NB4 (cell line): ENCODE results near the gene DPY19L1.
"Not testable (repeated sequence)": the region's sequence is repeated elsewhere in the genome, so short reads cannot be mapped to it uniquely, and the experiment has no call there.

Experiments used
- DNase-seq: peaks from one replicate; pipeline ENCODE4 v3.0.0; 2010; ENCODE audit warnings: low read depth
- H3K4me3 ChIP-seq: one replicate; pipeline ENCODE4 v1.5.1; 2011; ENCODE audit warnings: mild to moderate bottlenecking, low read depth, low read length, moderate library complexity
- CTCF ChIP-seq: IDR thresholded peaks from one replicate; pipeline ENCODE4 v1.5.1; 2012; ENCODE audit warnings: low read depth, low read length
- MAX ChIP-seq: IDR thresholded peaks from 2 replicates; pipeline ENCODE4 v1.6.1; 2011; ENCODE audit warnings: low read depth, low read length
- MYC ChIP-seq: IDR thresholded peaks from 2 replicates; pipeline ENCODE4 v1.6.1; 2011; ENCODE audit warnings: low read depth, low read length
- POLR2A ChIP-seq: IDR thresholded peaks from 2 replicates; pipeline ENCODE4 v1.6.1; 2011; ENCODE audit warnings: mild to moderate bottlenecking; ENCODE audit not compliant: insufficient read length; ENCODE audit errors: extremely low read depth

DPY19L1 gene

GRCh38 chr7:34912236-34912635, 125.0 kb downstream of the DPY19L1 start:
- H3K4me3 ChIP-seq: no peak overlapping the region
- no peak for TF ChIP-seq MYC
- DNase-seq: no peak

- not testable (repeated sequence) for H3K4me3 ChIP-seq, DNase-seq
These were observed 130.9 kb downstream of the DPY19L1 start for GRCh38 chr7:34906266-34906850.

- TF ChIP-seq POLR2A: no peak
- no peak for TF ChIP-seq MYC
- TF ChIP-seq CTCF: no peak
- no peak for TF ChIP-seq MAX
- DNase-seq: no peak
These were observed 132.3 kb downstream of the DPY19L1 start for GRCh38 chr7:34904987-34905386.

GRCh38 chr7:34903921-34904320, 133.4 kb downstream of the DPY19L1 start:
- not testable (repeated sequence) for H3K4me3 ChIP-seq, DNase-seq

More at GRCh38 chr7:34904987-34905386, 132.3 kb downstream of the DPY19L1 start:
- H3K4me3 ChIP-seq: no peak overlapping the region

- TF ChIP-seq MAX: no peak
- no peak for TF ChIP-seq MYC
- no peak for TF ChIP-seq POLR2A
- TF ChIP-seq CTCF: no peak
- DNase-seq: no peak
- H3K4me3 ChIP-seq: no peak overlapping the region
These were observed 135.1 kb downstream of the DPY19L1 start for GRCh38 chr7:34902182-34902581.

GRCh38 chr7:34900891-34901513, 136.3 kb downstream of the DPY19L1 start:
- TF ChIP-seq CTCF (peak; percentile 61), MAX (no peak)
- H3K4me3 ChIP-seq: no peak overlapping the region
- peak; percentile 37 for DNase-seq

GRCh38 chr7:34895202-34895601, 142.1 kb downstream of the DPY19L1 start:
- no peak for TF ChIP-seq POLR2A
- TF ChIP-seq MAX: no peak
- no peak for TF ChIP-seq MYC
- no peak for TF ChIP-seq CTCF
- H3K4me3 ChIP-seq: no peak overlapping the region
- DNase-seq: no peak
